ENCODE results near the gene CDK5RAP1.

DNA sequence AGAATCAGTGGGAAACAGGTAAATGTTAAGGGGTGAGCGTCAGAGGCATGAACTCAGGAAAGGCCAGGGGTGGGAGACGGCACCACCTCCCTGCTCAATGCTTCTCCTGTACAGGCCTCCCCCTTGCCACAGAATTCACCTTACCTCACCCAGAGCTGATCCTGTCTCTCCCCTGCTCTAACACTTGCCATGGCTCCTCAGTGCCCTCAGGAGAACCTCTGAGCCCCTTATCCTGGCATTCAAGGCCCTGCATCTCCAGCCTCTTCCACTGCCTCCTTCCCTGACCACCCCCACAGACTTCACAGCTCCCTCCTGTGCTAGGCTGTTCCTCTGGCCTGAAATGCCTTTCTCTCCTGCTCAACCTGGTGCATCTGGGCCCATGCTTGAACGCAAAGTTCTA lies 84.4 kb downstream of the CDK5RAP1 start:
- TF ChIP-seq, protein P1, sequence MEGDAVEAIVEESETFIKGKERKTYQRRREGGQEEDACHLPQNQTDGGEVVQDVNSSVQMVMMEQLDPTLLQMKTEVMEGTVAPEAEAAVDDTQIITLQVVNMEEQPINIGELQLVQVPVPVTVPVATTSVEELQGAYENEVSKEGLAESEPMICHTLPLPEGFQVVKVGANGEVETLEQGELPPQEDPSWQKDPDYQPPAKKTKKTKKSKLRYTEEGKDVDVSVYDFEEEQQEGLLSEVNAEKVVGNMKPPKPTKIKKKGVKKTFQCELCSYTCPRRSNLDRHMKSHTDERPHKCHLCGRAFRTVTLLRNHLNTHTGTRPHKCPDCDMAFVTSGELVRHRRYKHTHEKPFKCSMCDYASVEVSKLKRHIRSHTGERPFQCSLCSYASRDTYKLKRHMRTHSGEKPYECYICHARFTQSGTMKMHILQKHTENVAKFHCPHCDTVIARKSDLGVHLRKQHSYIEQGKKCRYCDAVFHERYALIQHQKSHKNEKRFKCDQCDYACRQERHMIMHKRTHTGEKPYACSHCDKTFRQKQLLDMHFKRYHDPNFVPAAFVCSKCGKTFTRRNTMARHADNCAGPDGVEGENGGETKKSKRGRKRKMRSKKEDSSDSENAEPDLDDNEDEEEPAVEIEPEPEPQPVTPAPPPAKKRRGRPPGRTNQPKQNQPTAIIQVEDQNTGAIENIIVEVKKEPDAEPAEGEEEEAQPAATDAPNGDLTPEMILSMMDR (IDR thresholded peaks at IDR 0.05; ENCODE audit: low read length), result no peak
- no peak for TF ChIP-seq EZH2 (IDR thresholded peaks at IDR 0.05; ENCODE audit: borderline replicate concordance, low read length)
